ENCODE measurements around the gene ITGB7.

ITGB7 gene

DNA sequence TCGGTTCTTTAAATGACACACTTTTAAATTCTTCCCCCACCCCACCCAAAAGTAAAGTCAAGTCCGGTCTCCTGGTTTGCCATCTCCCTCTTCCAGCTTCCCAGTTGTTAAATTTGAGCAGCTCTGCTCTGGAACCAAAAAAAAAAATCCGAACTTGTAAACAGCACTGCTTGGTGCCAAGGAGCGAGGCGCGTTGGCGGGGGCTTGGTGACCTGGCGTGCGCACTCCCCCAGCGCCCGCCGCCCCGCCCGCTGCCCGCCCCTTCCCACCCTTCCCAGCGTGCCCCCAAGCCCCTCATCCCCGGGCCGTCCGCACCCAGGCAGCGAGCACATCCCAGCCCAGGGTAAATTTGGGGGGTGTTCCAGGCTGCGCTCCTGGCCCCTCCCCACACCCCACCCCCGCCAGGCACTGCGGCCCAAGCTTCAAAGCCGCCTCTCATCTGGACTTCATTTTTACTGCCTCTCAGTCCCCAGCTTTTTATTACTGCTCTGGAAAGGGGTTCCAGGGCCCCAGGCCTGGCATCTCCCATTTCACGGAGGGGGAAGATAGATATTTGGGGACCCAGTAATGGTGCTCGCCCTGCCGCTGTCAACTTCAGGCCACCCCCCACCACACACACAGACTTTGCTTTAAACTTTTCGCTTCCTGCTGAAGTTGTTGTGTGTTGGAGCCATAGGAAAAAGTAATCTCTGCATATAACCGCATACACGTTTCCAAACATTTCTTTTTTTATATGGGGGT lies 11.7 kb upstream of the ITGB7 start:
- ChIA-PET POLR2A (interaction anchor here (0.5 to 1.4 kb wide), 5 partner anchors 21 to 203 kb away, joined by 3 to 4 read pairs (median 4); partner anchors contain the start of gene AAAS), CTCF (interaction anchor here (0.6 to 1.1 kb wide), 7 partner anchors 31 to 152 kb away, joined by 3 to 4 read pairs (median 3); a partner anchor contains a TSS)
- Histone ChIP-seq H3K4me3 (ENCODE audit: low read depth, low read length) (no peak overlapping the region), H3K9me3 (ENCODE audit: control insufficient read depth, insufficient read depth, low read depth, low read length) (no peaks in the 10 kb centered on the region), H3K27ac (ENCODE audit: extremely low read depth, low read depth, low read length) (no peak overlapping the region), H3K36me3 (ENCODE audit: control insufficient read depth in 2 of 2, insufficient read depth in 1 of 2, low read length in 2 of 2) (peaks cover 0 to 12% of the 10 kb centered on the region in 2 experiments; a peak in 1 of 3 replicates), H3K4me1 (ENCODE audit: control insufficient read depth, insufficient read depth, low read length) (peaks cover 4% of the 10 kb centered on the region)
- TF ChIP-seq ZNF514 (tag by site-specific recombination; IDR thresholded peaks at IDR 0.05) (no peak), GLI2 (tag by site-specific recombination; IDR thresholded peaks at IDR 0.05; ENCODE audit: borderline replicate concordance, low read depth) (no peak), ZNF670 (tag by site-specific recombination; IDR thresholded peaks at IDR 0.05; ENCODE audit: low read depth) (no peak), HOXC10 (CRISPR knock-in tag; IDR thresholded peaks at IDR 0.05) (no peak), ZNF138 (tag by site-specific recombination; IDR thresholded peaks at IDR 0.05; ENCODE audit: borderline replicate concordance) (no peak), ZNF473 (tag by site-specific recombination; IDR thresholded peaks at IDR 0.05) (no peak), ZNF776 (tag by site-specific recombination; IDR thresholded peaks at IDR 0.05; ENCODE audit: borderline replicate concordance) (no peak), MYNN (tag by site-specific recombination; IDR thresholded peaks at IDR 0.05; ENCODE audit: borderline replicate concordance) (no peak), ZNF398 (tag by site-specific recombination; IDR thresholded peaks at IDR 0.05) (no peak), KLF7 (tag by site-specific recombination; IDR thresholded peaks at IDR 0.05; ENCODE audit: borderline replicate concordance) (no peak), ZNF777 (tag by site-specific recombination; IDR thresholded peaks at IDR 0.05; ENCODE audit: borderline replicate concordance) (no peak), ZNF2 (tag by site-specific recombination; IDR thresholded peaks at IDR 0.05) (no peak), ZNF248 (tag by site-specific recombination; IDR thresholded peaks at IDR 0.05) (no peak), ZNF555 (tag by site-specific recombination; conservative IDR thresholded peaks at IDR 0.05) (no peak)
- TF ChIP-seq, protein P1, sequence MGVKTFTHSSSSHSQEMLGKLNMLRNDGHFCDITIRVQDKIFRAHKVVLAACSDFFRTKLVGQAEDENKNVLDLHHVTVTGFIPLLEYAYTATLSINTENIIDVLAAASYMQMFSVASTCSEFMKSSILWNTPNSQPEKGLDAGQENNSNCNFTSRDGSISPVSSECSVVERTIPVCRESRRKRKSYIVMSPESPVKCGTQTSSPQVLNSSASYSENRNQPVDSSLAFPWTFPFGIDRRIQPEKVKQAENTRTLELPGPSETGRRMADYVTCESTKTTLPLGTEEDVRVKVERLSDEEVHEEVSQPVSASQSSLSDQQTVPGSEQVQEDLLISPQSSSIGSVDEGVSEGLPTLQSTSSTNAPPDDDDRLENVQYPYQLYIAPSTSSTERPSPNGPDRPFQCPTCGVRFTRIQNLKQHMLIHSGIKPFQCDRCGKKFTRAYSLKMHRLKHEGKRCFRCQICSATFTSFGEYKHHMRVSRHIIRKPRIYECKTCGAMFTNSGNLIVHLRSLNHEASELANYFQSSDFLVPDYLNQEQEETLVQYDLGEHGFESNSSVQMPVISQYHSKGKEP (tag by site-specific recombination; IDR thresholded peaks at IDR 0.05): no peak
- TF ChIP-seq, protein P2, sequence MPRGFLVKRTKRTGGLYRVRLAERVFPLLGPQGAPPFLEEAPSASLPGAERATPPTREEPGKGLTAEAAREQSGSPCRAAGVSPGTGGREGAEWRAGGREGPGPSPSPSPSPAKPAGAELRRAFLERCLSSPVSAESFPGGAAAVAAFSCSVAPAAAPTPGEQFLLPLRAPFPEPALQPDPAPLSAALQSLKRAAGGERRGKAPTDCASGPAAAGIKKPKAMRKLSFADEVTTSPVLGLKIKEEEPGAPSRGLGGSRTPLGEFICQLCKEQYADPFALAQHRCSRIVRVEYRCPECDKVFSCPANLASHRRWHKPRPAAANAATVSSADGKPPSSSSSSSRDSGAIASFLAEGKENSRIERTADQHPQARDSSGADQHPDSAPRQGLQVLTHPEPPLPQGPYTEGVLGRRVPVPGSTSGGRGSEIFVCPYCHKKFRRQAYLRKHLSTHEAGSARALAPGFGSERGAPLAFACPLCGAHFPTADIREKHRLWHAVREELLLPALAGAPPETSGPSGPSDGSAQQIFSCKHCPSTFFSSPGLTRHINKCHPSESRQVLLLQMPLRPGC (tag by site-specific recombination; IDR thresholded peaks at IDR 0.05): no peak
- TF ChIP-seq, protein P3, sequence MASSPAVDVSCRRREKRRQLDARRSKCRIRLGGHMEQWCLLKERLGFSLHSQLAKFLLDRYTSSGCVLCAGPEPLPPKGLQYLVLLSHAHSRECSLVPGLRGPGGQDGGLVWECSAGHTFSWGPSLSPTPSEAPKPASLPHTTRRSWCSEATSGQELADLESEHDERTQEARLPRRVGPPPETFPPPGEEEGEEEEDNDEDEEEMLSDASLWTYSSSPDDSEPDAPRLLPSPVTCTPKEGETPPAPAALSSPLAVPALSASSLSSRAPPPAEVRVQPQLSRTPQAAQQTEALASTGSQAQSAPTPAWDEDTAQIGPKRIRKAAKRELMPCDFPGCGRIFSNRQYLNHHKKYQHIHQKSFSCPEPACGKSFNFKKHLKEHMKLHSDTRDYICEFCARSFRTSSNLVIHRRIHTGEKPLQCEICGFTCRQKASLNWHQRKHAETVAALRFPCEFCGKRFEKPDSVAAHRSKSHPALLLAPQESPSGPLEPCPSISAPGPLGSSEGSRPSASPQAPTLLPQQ (tag by site-specific recombination; IDR thresholded peaks at IDR 0.05): no peak

GRCh38 chr12:53217931-53218307 lies 10.9 kb upstream of the ITGB7 start:
- H3K4me1 ChIP-seq (ENCODE audit: control insufficient read depth, insufficient read depth, low read length): peaks cover 4% of the 10 kb centered on the region
- no peaks in the 10 kb centered on the region for H3K9me3 ChIP-seq (ENCODE audit: control insufficient read depth, insufficient read depth, low read depth, low read length)
- H3K36me3 ChIP-seq (ENCODE audit: control insufficient read depth in 2 of 2, insufficient read depth in 1 of 2, low read length in 2 of 2): peaks cover 0 to 19% of the 10 kb centered on the region in 2 experiments; a peak in 1 of 3 replicates
- CTCF ChIA-PET: interaction anchor here (0.5 to 11.6 kb wide), 6 partner anchors 22 to 154 kb away, joined by 3 to 144 read pairs (median 4); partner anchors contain the start of gene ESPL1
- no peak overlapping the region for H3K4me3 ChIP-seq (ENCODE audit: low read depth, low read length)
- H3K27ac ChIP-seq (ENCODE audit: extremely low read depth, low read depth, low read length): no peak overlapping the region
- POLR2A ChIA-PET: interaction anchor here (0.6 to 1.4 kb wide), 4 partner anchors 37 to 103 kb away, joined by 3 to 4 read pairs (median 4); partner anchors contain the start of genes AAAS, CSAD, ESPL1 and ZNF740
- TF ChIP-seq ZSCAN4 (tag by site-specific recombination; IDR thresholded peaks at IDR 0.05) (peak; percentile 87), ZIC2 (tag by site-specific recombination; IDR thresholded peaks at IDR 0.05) (no peak), PRDM10 (tag by site-specific recombination; IDR thresholded peaks at IDR 0.05) (no peak), ZNF501 (tag by site-specific recombination; IDR thresholded peaks at IDR 0.05) (no peak), ZNF626 (tag by site-specific recombination; IDR thresholded peaks at IDR 0.05) (no peak)
